MM.1S (cell line): ENCODE data around the gene CHPT1.

Experiments
- EZH2 ChIP-seq: fragments of 300-600 bp; sonication (generic); optimal IDR thresholded peaks from 2 replicates; pipeline ENCODE3; 2017; ENCODE audit warnings: low read depth, mild to moderate bottlenecking, antibody characterized with exemption, low read length, mixed read lengths
- EZH2phosphoT487 ChIP-seq: fragments of 300-600 bp; sonication (generic); IDR thresholded peaks from 2 replicates; pipeline ENCODE4 v1.6.1; 2018; ENCODE audit warnings: antibody characterized with exemption, low read length
- TF ChIP-seq, protein P1 (sequence below): fragments of 300-600 bp; sonication (generic); IDR thresholded peaks from 2 replicates; pipeline ENCODE4 v1.5.1; 2016; ENCODE audit warnings: antibody characterized with exemption, low read length, mixed read lengths

DNA sequence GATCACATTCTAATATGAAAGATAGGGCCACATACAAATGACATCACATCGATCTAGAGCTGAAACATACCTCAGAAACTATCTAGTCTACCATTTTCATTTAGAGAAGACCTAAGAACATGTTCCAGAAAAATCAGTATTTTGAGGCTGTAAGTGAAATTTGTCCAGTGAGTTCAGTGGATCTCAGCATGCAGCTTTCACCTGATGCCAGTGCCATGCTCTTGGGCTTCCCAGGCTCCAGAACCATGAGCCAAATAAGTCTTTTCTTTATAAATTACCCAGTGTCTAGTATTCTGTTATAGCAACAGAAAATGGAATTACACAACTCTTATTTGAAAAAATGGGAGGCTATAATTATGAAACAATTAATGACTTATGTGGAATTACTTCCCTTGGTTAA lies 9.0 kb downstream of the CHPT1 start:
- TF ChIP-seq, protein P1, sequence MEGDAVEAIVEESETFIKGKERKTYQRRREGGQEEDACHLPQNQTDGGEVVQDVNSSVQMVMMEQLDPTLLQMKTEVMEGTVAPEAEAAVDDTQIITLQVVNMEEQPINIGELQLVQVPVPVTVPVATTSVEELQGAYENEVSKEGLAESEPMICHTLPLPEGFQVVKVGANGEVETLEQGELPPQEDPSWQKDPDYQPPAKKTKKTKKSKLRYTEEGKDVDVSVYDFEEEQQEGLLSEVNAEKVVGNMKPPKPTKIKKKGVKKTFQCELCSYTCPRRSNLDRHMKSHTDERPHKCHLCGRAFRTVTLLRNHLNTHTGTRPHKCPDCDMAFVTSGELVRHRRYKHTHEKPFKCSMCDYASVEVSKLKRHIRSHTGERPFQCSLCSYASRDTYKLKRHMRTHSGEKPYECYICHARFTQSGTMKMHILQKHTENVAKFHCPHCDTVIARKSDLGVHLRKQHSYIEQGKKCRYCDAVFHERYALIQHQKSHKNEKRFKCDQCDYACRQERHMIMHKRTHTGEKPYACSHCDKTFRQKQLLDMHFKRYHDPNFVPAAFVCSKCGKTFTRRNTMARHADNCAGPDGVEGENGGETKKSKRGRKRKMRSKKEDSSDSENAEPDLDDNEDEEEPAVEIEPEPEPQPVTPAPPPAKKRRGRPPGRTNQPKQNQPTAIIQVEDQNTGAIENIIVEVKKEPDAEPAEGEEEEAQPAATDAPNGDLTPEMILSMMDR, result no peak
- TF ChIP-seq EZH2, result no peak
- no peak for TF ChIP-seq EZH2phosphoT487
